ENCODE data around the gene SLC5A6. TPM values are rescaled to one million over a fixed set of nuclear protein-coding genes. Genes with fewer than 3 reads are reported as not detected.

SLC5A6 gene
- total RNA-seq (2021; fragmentation: NEBNext Ultra II Directional; extraction: Animal tissue kit (Norgen Biotek cat#: 25700)) (118 and 123 TPM in 2 replicates), polyA plus RNA-seq (2011; rRNA removed) (183 and 329 TPM in 2 replicates), polyA minus RNA-seq (2011; rRNA and poly(A)+ RNA removed) (238 and 245 TPM in 2 replicates)
- polyA plus RNA-seq (2011; cell fraction: cytosol; rRNA removed) = 173 TPM
- 696 TPM for polyA plus RNA-seq (2011; cell fraction: nucleus; rRNA removed)
- 96.2 to 130 TPM (median 121 TPM) in 4 replicates for polyA plus RNA-seq (2012, experiment 1 of 2)
- polyA plus RNA-seq (2012, experiment 2 of 2) = 111 TPM
- polyA plus RNA-seq (2013, experiment 1 of 2) = 114 TPM
- polyA plus RNA-seq (2013, experiment 2 of 2) = 115 TPM
- polyA minus RNA-seq (2011; cell fraction: cytosol; rRNA and poly(A)+ RNA removed) = 75.1 TPM
- 149 TPM for polyA minus RNA-seq (2011; cell fraction: nucleus; rRNA and poly(A)+ RNA removed)
- long read RNA-seq, experiment 1, partial matches to known transcripts = 47 of 96 reads
- long read RNA-seq, experiment 1, other reads (novel, unspliced or antisense) = 47 of 96 reads
- long read RNA-seq, experiment 2, partial matches to known transcripts = 12 of 58 reads
- long read RNA-seq, experiment 2, other reads (novel, unspliced or antisense) = 45 of 58 reads

DNA sequence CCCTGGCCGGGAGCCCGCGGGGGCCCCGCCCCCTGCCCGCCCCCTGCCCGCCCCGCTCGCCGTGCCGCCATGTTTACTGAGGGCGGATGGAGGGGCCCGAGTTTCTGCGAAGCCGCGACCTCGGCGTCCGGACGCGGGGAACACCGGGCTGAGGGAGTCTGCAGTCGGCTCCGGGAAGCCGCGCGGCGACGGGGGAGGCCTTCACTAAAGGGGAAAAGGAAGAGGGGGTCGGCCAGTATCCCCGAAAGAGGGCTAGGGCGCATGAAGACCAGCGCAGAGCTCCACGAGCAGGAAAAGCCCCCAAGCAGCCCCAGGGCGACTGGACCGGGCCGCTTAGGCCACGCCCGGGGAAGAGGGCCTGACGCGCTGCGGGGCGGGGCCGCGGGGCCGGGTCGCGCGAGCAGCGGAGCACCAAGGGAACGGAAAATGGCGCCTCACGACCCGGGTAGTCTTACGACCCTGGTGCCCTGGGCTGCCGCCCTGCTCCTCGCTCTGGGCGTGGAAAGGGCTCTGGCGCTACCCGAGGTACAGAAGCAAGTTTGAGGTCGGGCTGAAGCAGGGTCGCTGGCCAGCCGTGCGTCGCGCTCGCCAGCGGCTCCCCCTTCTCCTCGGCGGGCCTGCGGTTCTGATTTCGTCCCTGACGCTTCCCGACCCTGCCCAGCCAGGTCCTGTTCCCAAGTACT is at the start of gene SLC5A6, which contains the start of gene ATRAID:
SLC5A6 (minus strand) TSS at position 326 of the 683 bp plus-strand sequence. CDS start 4,618 bp downstream, outside the sequence.
ATRAID (plus strand) TSS at position 99 of the 683 bp plus-strand sequence; CDS start at position 427, 328 bp downstream.
- Histone ChIP-seq H3K4me3 (ENCODE audit: extremely low read depth in 1 of 4, insufficient read depth in 2 of 4, low read depth in 3 of 4, low read length in 4 of 4) (peak within 1 kb of the TSS; percentile 77 to 97 (median 90)), H4K91ac (replicated peaks; ENCODE audit: insufficient read length, low read length) (peak within 1 kb of the TSS; percentile 96), H2AK5ac (ENCODE audit: low read depth, low read length) (peak within 1 kb of the TSS; percentile 58; the same call in 1 of the 2 replicates), H3K23ac (ENCODE audit: insufficient read length) (no peak within 1 kb of the TSS), H3K27ac (ENCODE audit: low read depth, low read length) (peak within 1 kb of the TSS; percentile 99), H3K79me2 (ENCODE audit: control insufficient read depth in 1 of 2, insufficient read depth in 2 of 2, low read length in 2 of 2) (peaks cover 0 to 18% of the 10 kb centered on the region in 2 experiments; a peak in 3 of 4 replicates), H3K9me3 (ENCODE audit: insufficient read depth in 2 of 2, low read depth in 1 of 2, low read length in 1 of 2) (no peaks in the 10 kb centered on the region), H4K5ac (ENCODE audit: insufficient read length, low read depth, low read length) (peak within 1 kb of the TSS; percentile 99), H2BK12ac (ENCODE audit: low read depth, low read length) (peak within 1 kb of the TSS; percentile 85; the same call in 1 of the 2 replicates), H2BK15ac (ENCODE audit: low read length) (no peak within 1 kb of the TSS; the same call in 1 of the 2 replicates), H4K20me1 (replicated peaks in 1 of 2; ENCODE audit: control insufficient read depth in 1 of 2, insufficient read depth in 2 of 2, low read length in 2 of 2) (peaks cover 0 to 10% of the 10 kb centered on the region in 2 experiments), H3K18ac (ENCODE audit: extremely low read depth, low read length) (peak within 1 kb of the TSS; percentile 98), H3K9ac (replicated peaks in 1 of 4; ENCODE audit: extremely low read depth in 1 of 4, low read depth in 3 of 4, low read length in 3 of 4) (peak within 1 kb of the TSS; percentile 93 to 98 (median 97)), H2BK5ac (ENCODE audit: low read depth, low read length) (peak within 1 kb of the TSS; percentile 89), H3K23me2 (ENCODE audit: low read depth, low read length) (peaks cover 16% of the 10 kb centered on the region), H3K14ac (ENCODE audit: insufficient read length) (peak within 1 kb of the TSS; percentile 95), H3K4ac (replicated peaks; ENCODE audit: insufficient read length, low read depth, low read length) (peak within 1 kb of the TSS; percentile 97), H3K79me1 (ENCODE audit: low read depth, low read length) (no peaks in the 10 kb centered on the region), H4K8ac (ENCODE audit: extremely low read depth, insufficient read depth, low read length) (peak within 1 kb of the TSS; percentile 100), H3K27me3 (replicated peaks in 1 of 4; ENCODE audit: control insufficient read depth in 3 of 4, extremely low read depth in 1 of 4, insufficient read depth in 3 of 4, low read length in 3 of 4) (no peaks in the 10 kb centered on the region), H3K4me1 (replicated peaks in 1 of 4; ENCODE audit: control insufficient read depth in 3 of 4, insufficient read depth in 4 of 4, low read length in 3 of 4) (peaks cover 0 to 6% (median 2%) of the 10 kb centered on the region in 4 experiments; a peak in 5 of 7 replicates), H2BK120ac (replicated peaks; ENCODE audit: low read depth, low read length) (no peak within 1 kb of the TSS), H2BK20ac (ENCODE audit: low read length) (no peak within 1 kb of the TSS), H3K4me2 (ENCODE audit: insufficient read depth in 1 of 2, low read depth in 2 of 2, low read length in 2 of 2) (peak within 1 kb of the TSS; percentile 89 to 90), H3K56ac (replicated peaks; ENCODE audit: insufficient read length, low read depth, low read length) (peak within 1 kb of the TSS; percentile 95), H2AFZ (ENCODE audit: low read length) (peak within 1 kb of the TSS; percentile 23; the same call in 1 of the 2 replicates), H3K36me3 (ENCODE audit: control insufficient read depth in 2 of 4, insufficient read depth in 4 of 4, low read length in 3 of 4) (peaks cover 16 to 52% (median 26%) of the 10 kb centered on the region in 4 experiments; a peak in 7 of 8 replicates)
- FAIRE-seq = no peak
- WGBS, 2 experiments (ENCODE audit: extremely low coverage in 1 of 2, insufficient coverage in 1 of 2, insufficient read length in 1 of 2, insufficient replicate concordance in 2 of 2, low coverage in 1 of 2, low lambda C conversion rate in 2 of 2, missing lambda C conversion rate in 1 of 2) = 2% methylated on average over 42 of the region's 73 CpGs; no CpG with 5 or more reads in 1 of the 2 experiments
- peak; percentile 59 to 93 for DNase-seq (ENCODE audit: low read depth in 1 of 2, low spot score in 2 of 2)
- CTCF ChIA-PET (ENCODE audit: partially characterized antibody) = interaction anchor here (1.2 to 1.5 kb wide), 2 partner anchors 78 to 125 kb away, joined by 3 read pairs; partner anchors contain the start of gene KHK
- POLR2A ChIA-PET (ENCODE audit: partially characterized antibody) = interaction anchor here (0.6 to 6.8 kb wide), 25 partner anchors 9 to 226 kb away, joined by 3 to 42 read pairs (median 4); partner anchors contain the start of genes KHK, PREB, SLC30A3 and TRIM54
- TF ChIP-seq USF2 (IDR thresholded peaks at IDR 0.05; ENCODE audit: low read length) = no peak
- no peak for TF ChIP-seq SP1 (IDR thresholded peaks at IDR 0.05; ENCODE audit: low read depth, low read length)
- TF ChIP-seq SIRT6 (IDR thresholded peaks at IDR 0.05; ENCODE audit: low read length) = no peak
- TF ChIP-seq NANOG (IDR thresholded peaks at IDR 0.05; ENCODE audit: insufficient read depth, low read depth, low read length, poor library complexity, severe bottlenecking) = no peak
- TF ChIP-seq GABPA (IDR thresholded peaks at IDR 0.05; ENCODE audit: borderline replicate concordance, insufficient read depth, low read length) = no peak
- no peak for TF ChIP-seq SP2 (IDR thresholded peaks at IDR 0.05; ENCODE audit: low read length)
- peak; percentile 96 for TF ChIP-seq PHF8 (conservative IDR thresholded peaks at IDR 0.05; ENCODE audit: low read depth, low read length)
- TF ChIP-seq TBP (IDR thresholded peaks at IDR 0.05; ENCODE audit: low read depth, low read length) = peak; percentile 86
